ENCODE data around the gene FLT3. TPM values are rescaled to one million over a fixed set of nuclear protein-coding genes. Genes with fewer than 3 reads are reported as not detected.

FLT3 gene
- polyA plus RNA-seq, 1 of the 3 experiments (the other 2 are of a cell fraction) = not detected

GRCh38 chr13:28128030-28128429 is 27.7 kb upstream of the FLT3 start:
- H3F3A ChIP-seq (replicated peaks; ENCODE audit: insufficient read depth) = peaks cover 4% of the 10 kb centered on the region
- H3K79me2 ChIP-seq (ENCODE audit: insufficient read depth) = no peaks in the 10 kb centered on the region
- no peaks in the 10 kb centered on the region for H3K9me3 ChIP-seq
- no peak overlapping the region for H3K4me2 ChIP-seq
- no peak overlapping the region for H3K9ac ChIP-seq
- H2AFZ ChIP-seq (ENCODE audit: low read depth) = no peak overlapping the region
- TF ChIP-seq CTCF (IDR thresholded peaks at IDR 0.05) = no peak
- no peak for TF ChIP-seq ZBTB33 (IDR thresholded peaks at IDR 0.05; ENCODE audit: borderline replicate concordance, low read depth)
- no peak for TF ChIP-seq IRF3 (IDR thresholded peaks at IDR 0.05; ENCODE audit: low read depth, low read length)
- no peak for TF ChIP-seq USF2 (IDR thresholded peaks at IDR 0.05; ENCODE audit: borderline replicate concordance, low read depth, low read length)
- no peak for TF ChIP-seq TCF12 (IDR thresholded peaks at IDR 0.05)
- no peak for TF ChIP-seq MXI1 (IDR thresholded peaks at IDR 0.05; ENCODE audit: low read depth, low read length)
- TF ChIP-seq ELF1 (IDR thresholded peaks at IDR 0.05) = no peak
- ChIA-PET CTCF (no interaction called here), POLR2A (no interaction called here)
- H3K9me2 ChIP-seq = no peaks in the 10 kb centered on the region
- H3K36me3 ChIP-seq (replicated peaks in 1 of 2; ENCODE audit: control insufficient read depth in 1 of 2, insufficient read depth in 2 of 2, low read length in 1 of 2) = no peaks in the 10 kb centered on the region
- no peak overlapping the region for H3K27ac ChIP-seq (ENCODE audit: low read depth in 2 of 2, low read length in 1 of 2)
- no peaks in the 10 kb centered on the region for H3K4me1 ChIP-seq (ENCODE audit: control insufficient read depth in 1 of 2, insufficient read depth in 2 of 2, low read depth in 1 of 2, low read length in 1 of 2)
- H4K20me1 ChIP-seq (ENCODE audit: insufficient read depth) = no peaks in the 10 kb centered on the region
- no peak overlapping the region for H3K4me3 ChIP-seq (ENCODE audit: low read depth in 2 of 2, low read length in 1 of 2)
- no peaks in the 10 kb centered on the region for H3K27me3 ChIP-seq (ENCODE audit: insufficient read depth)
- DNase-seq = no peak

- no peaks in the 10 kb centered on the region for H3F3A ChIP-seq (replicated peaks; ENCODE audit: insufficient read depth)
- H3K9me2 ChIP-seq = no peaks in the 10 kb centered on the region
- H3K79me2 ChIP-seq (ENCODE audit: insufficient read depth) = no peaks in the 10 kb centered on the region
- H3K9me3 ChIP-seq = no peaks in the 10 kb centered on the region
- WGBS (ENCODE audit: low lambda C conversion rate) = 82% methylated on average over 8 of the region's 8 CpGs
- H4K20me1 ChIP-seq (ENCODE audit: insufficient read depth) = no peaks in the 10 kb centered on the region
- ChIA-PET POLR2A (no interaction called here), CTCF (no interaction called here)
- H2AFZ ChIP-seq (ENCODE audit: low read depth) = no peak overlapping the region
- H3K4me1 ChIP-seq (ENCODE audit: control insufficient read depth in 1 of 2, insufficient read depth in 2 of 2, low read depth in 1 of 2, low read length in 1 of 2) = no peaks in the 10 kb centered on the region
- H3K9ac ChIP-seq = no peak overlapping the region
- no peak overlapping the region for H3K4me3 ChIP-seq (ENCODE audit: low read depth in 2 of 2, low read length in 1 of 2)
- peaks cover 4% of the 10 kb centered on the region; the same call in 1 of the 2 replicates for H3K27me3 ChIP-seq (ENCODE audit: insufficient read depth)
- H3K27ac ChIP-seq (ENCODE audit: low read depth in 2 of 2, low read length in 1 of 2) = no peak overlapping the region
- no peak overlapping the region for H3K4me2 ChIP-seq
- no peak for DNase-seq
- TF ChIP-seq ELF1 (IDR thresholded peaks at IDR 0.05) (no peak), NFIC (IDR thresholded peaks at IDR 0.05; ENCODE audit: borderline replicate concordance) (no peak), FOXM1 (IDR thresholded peaks at IDR 0.05; ENCODE audit: low read depth) (no peak), CHD2 (IDR thresholded peaks at IDR 0.05; ENCODE audit: low read length, partially characterized antibody) (no peak), TCF12 (IDR thresholded peaks at IDR 0.05) (no peak), TEAD4 (IDR thresholded peaks at IDR 0.05; ENCODE audit: borderline replicate concordance, insufficient read depth) (no peak), SIN3A (IDR thresholded peaks at IDR 0.05; ENCODE audit: borderline replicate concordance, low read depth, low read length) (no peak), RAD21 (IDR thresholded peaks at IDR 0.05; ENCODE audit: low read length) (no peak), SMC3 (IDR thresholded peaks at IDR 0.05; ENCODE audit: low read depth, low read length) (no peak), MAX (IDR thresholded peaks at IDR 0.05; ENCODE audit: low read depth) (no peak), POLR2AphosphoS5 (IDR thresholded peaks at IDR 0.05; ENCODE audit: low read depth, low read length) (no peak), IRF3 (IDR thresholded peaks at IDR 0.05; ENCODE audit: low read depth, low read length) (no peak), USF2 (IDR thresholded peaks at IDR 0.05; ENCODE audit: borderline replicate concordance, low read depth, low read length) (no peak), YY1 (IDR thresholded peaks at IDR 0.05; ENCODE audit: low read depth) (no peak), USF1 (IDR thresholded peaks at IDR 0.05; ENCODE audit: borderline replicate concordance, low read depth) (no peak)
- no peaks in the 10 kb centered on the region for H3K36me3 ChIP-seq (replicated peaks in 1 of 2; ENCODE audit: control insufficient read depth in 1 of 2, insufficient read depth in 2 of 2, low read length in 1 of 2)
Measured at GRCh38 chr13:28121224-28121623, 20.8 kb upstream of the FLT3 start.
